A673 (cell line): ENCODE data around the gene IMMP2L. TPM values are rescaled to one million over a fixed set of nuclear protein-coding genes. Genes with fewer than 3 reads are reported as not detected.

Source experiments
- BruUV-seq: library from RNA; stranded (reverse); fragments of 400-500 nt; replicated peaks from 2 replicates; lab custom pipeline; 2021; lab: Mats Ljungman, UMichigan
- CTCF ChIA-PET: fragments of 300-600 bp; sonication (Branson Sonifier 250); formaldehyde crosslinking; loops from one replicate; lab custom pipeline; 2022; ENCODE audit warnings: antibody characterized with exemption; lab: Charles Lee
- POLR2A ChIA-PET: fragments of 300-600 bp; sonication (Branson Sonifier 250); formaldehyde crosslinking; loops from one replicate; lab custom pipeline; 2022; ENCODE audit warnings: antibody characterized with exemption; ENCODE audit not compliant: low non-redundant PET; lab: Charles Lee
- DNase-seq: peaks from one replicate; pipeline ENCODE4 v3.0.0-alpha.2; 2015; ENCODE audit warnings: low spot score
- H3K27ac ChIP-seq: fragments of 200-600 bp; sonication (generic); 2 replicates; pipeline ENCODE4 v1.5.1; 2016; ENCODE audit warnings: mixed run types, low read depth, mild to moderate bottlenecking, mixed read lengths, antibody characterized with exemption, low read length; ENCODE audit not compliant: poor library complexity, severe bottlenecking
- H3K27me3 ChIP-seq: fragments of 200-600 bp; sonication (generic); replicated peaks from 2 replicates; pipeline ENCODE4 v1.6.1; 2017; ENCODE audit warnings: mixed run types, low read depth, mild to moderate bottlenecking, mixed read lengths, antibody characterized with exemption, low read length; ENCODE audit not compliant: insufficient read depth, poor library complexity
- H3K36me3 ChIP-seq: fragments of 200-600 bp; sonication (generic); 2 replicates; pipeline ENCODE4 v1.6.1; 2016; ENCODE audit warnings: mixed run types, mild to moderate bottlenecking, mixed read lengths, antibody characterized with exemption, low read length; ENCODE audit not compliant: insufficient read depth, poor library complexity, severe bottlenecking
- H3K4me1 ChIP-seq: fragments of 200-600 bp; sonication (generic); 2 replicates; pipeline ENCODE4 v1.6.1; 2017; ENCODE audit warnings: mixed run types, mild to moderate bottlenecking, mixed read lengths, antibody characterized with exemption, low read length; ENCODE audit not compliant: insufficient read depth, poor library complexity, severe bottlenecking
- H3K4me3 ChIP-seq: fragments of 200-600 bp; sonication (generic); 2 replicates; pipeline ENCODE4 v1.5.1; 2016; ENCODE audit warnings: low read depth, mixed run types, mild to moderate bottlenecking, mixed read lengths, low read length; ENCODE audit not compliant: poor library complexity, severe bottlenecking
- H3K9me3 ChIP-seq: fragments of 200-600 bp; sonication (generic); 2 replicates; pipeline ENCODE4 v1.6.1; 2016; ENCODE audit warnings: mixed run types, low read depth, mild to moderate bottlenecking, mixed read lengths, antibody characterized with exemption, low read length; ENCODE audit not compliant: poor library complexity, severe bottlenecking
- CTCF ChIP-seq: fragments of 300-800, 200-600 bp; sonication (generic); conservative IDR thresholded peaks from 2 replicates; pipeline ENCODE4 v1.5.1; 2017; ENCODE audit warnings: low read depth, mild to moderate bottlenecking, antibody characterized with exemption, low read length, moderate library complexity, mixed read lengths
- EZH2 ChIP-seq: fragments of 200-600 bp; sonication (generic); IDR thresholded peaks from 2 replicates; pipeline ENCODE4 v1.6.1; 2017; ENCODE audit warnings: borderline replicate concordance, low read depth, mild to moderate bottlenecking, mixed read lengths, antibody characterized with exemption, low read length; ENCODE audit not compliant: poor library complexity, severe bottlenecking
- intact Hi-C: fragments of 100-400 bp; cut with micrococcal nuclease; formaldehyde crosslinking; loops from one replicate; pipeline ENCODE4 v1.10.0; 2022; ENCODE audit not compliant: unreplicated experiment
- total RNA-seq: library from RNA; stranded (reverse); gene quantifications from 2 replicates; pipeline ENCODE4 v1.2.3, GENCODE V29; 2021

Gene IMMP2L
- total RNA-seq, 1 experiment from 2014 or later, result 10.0 TPM

GRCh38 chr7:111510584-111511378 lies 51.5 kb downstream of the IMMP2L start:
- no TSS peak for BruUV-seq
- Histone ChIP-seq H3K27me3 (no peaks in the 10 kb centered on the region), H3K36me3 (no peaks in the 10 kb centered on the region), H3K9me3 (no peaks in the 10 kb centered on the region), H3K4me1 (no peaks in the 10 kb centered on the region), H3K27ac (no peak overlapping the region), H3K4me3 (no peak overlapping the region)
- intact Hi-C loops, result no loop called here
- ChIA-PET CTCF (no interaction called here), POLR2A (no interaction called here)
- TF ChIP-seq EZH2, result no peak
- TF ChIP-seq CTCF, result no peak
- DNase-seq, result no peak

- no peaks in the 10 kb centered on the region for H3K4me1 ChIP-seq
- POLR2A ChIA-PET, result no interaction called here
- CTCF ChIA-PET, result no interaction called here
- H3K27me3 ChIP-seq, result no peaks in the 10 kb centered on the region
- no peaks in the 10 kb centered on the region for H3K36me3 ChIP-seq
- no peak for DNase-seq
- BruUV-seq, result no TSS peak
- no peak for TF ChIP-seq EZH2
- TF ChIP-seq CTCF, result no peak
- intact Hi-C loops, result no loop called here
- H3K27ac ChIP-seq, result no peak overlapping the region
- H3K9me3 ChIP-seq, result no peaks in the 10 kb centered on the region
- H3K4me3 ChIP-seq, result no peak overlapping the region
Measured at GRCh38 chr7:111510062-111510461, 52.2 kb downstream of the IMMP2L start.

GRCh38 chr7:111509288-111509687 lies 53.0 kb downstream of the IMMP2L start:
- Histone ChIP-seq H3K36me3 (no peaks in the 10 kb centered on the region), H3K4me3 (no peak overlapping the region), H3K27me3 (no peaks in the 10 kb centered on the region), H3K4me1 (no peaks in the 10 kb centered on the region), H3K9me3 (no peaks in the 10 kb centered on the region), H3K27ac (no peak overlapping the region)
- intact Hi-C loops, result no loop called here
- TF ChIP-seq EZH2 (no peak), CTCF (no peak)
- CTCF ChIA-PET, result no interaction called here
- POLR2A ChIA-PET, result no interaction called here
- no peak for DNase-seq
- BruUV-seq, result no TSS peak
